Stimulated activated CD8-positive, alpha-beta memory T cell treated with anti-CD3 and anti-CD28 coated beads, Interleukin-7, amount 100 ng/mL, for 4 hours (primary cell): Measurements from ENCODE around the gene MVP.
"Not testable (repeated sequence)": the region's sequence is repeated elsewhere in the genome, so short reads cannot be mapped to it uniquely, and the experiment has no call there.

Experiments used
- DNase-seq, 2 donors: peaks; one replicate each; pipeline ENCODE4 v3.0.0-alpha.2; 2020; ENCODE audit warnings: low read depth in 2 of 2

MVP gene

DNA sequence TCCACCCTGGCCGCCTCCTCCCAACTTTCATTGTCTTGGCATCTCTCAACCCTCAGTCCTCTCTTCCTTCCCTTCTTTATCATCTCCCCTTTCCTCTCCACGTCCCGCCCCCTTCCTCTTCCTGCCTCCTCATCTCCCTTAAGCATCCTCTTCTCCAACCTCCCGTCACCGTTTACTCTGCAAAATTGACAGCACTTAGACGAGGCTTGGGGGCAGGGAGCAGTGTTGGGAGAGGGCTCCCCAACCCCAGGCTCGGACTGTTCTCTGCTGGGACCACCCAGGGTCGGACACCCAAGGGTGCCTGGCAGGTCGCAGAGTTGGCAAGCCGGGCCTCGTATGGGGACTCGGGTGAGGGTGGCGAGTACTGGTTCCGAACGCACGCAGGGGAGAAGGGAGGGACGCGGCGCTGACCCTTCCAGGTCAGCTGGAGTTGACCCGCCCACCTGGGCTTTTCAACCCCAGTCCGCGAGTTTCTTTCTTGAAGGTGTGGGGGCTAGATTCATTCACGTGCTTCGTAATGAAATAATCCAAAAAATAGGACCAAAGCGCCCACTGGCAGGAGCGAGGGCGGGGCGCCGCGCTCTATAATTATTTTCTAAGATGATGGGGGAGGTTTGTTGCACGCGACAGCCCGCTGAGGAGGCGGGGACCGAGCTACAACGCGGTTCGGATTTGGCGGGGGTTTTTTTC lies 5.1 kb upstream of the MVP start:
- DNase-seq, result peak in 1 of 2 donors; percentile 52

GRCh38 chr16:29815793-29816693 lies 4.2 kb upstream of the MVP start, which contains the start of gene PAGR1:
Gene PAGR1 (plus strand): TSS chr16:29816152. CDS start chr16:29816526, 374 bp downstream.
- DNase-seq, result peak; percentile 97

DNA sequence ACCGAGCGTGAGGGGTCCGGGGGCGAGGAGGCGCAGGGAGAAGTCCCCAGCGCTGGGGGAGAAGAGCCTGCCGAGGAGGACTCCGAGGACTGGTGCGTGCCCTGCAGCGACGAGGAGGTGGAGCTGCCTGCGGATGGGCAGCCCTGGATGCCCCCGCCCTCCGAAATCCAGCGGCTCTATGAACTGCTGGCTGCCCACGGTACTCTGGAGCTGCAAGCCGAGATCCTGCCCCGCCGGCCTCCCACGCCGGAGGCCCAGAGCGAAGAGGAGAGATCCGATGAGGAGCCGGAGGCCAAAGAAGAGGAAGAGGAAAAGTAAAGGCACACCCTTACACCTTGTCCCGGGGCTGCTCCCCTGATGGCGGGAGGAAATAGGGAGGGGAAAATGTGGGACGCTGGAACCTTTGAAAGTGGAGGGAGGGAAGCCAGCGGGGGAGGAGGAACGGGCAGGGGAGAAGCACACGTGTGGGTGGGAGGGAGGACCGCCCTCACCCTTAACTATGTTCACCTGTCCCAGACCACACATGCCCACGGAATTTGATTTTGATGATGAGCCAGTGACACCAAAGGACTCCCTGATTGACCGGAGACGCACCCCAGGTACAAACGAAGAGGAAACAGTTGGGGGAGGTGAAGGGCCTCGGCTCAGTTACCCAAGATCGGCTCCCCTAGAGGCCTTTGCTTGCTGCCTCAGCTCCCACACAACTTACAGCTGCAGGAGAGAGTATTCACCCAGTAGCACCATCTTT lies 3.4 kb upstream of the MVP start:
- DNase-seq, result peak in 1 of 2 donors; percentile 45

DNA sequence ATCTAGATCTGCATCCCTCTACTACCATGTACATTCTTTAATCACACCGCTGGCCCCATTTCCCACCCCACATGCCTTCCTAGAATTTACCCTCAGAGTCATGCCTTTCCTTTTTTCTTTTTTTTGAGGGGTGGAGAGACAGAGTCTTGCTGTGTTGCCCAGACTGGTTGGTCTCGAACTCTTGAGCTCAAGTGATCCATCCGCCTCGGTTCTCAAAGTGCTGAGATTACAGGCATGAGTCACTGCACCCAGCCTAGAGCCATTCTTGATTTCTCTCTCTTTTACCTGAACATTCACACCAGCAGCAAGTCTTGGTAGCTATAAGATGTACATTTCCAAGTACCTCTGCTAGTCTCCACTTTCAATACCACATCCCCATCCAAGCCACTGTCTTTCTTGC lies 2.2 kb upstream of the MVP start:
- DNase-seq, result no peak

DNA sequence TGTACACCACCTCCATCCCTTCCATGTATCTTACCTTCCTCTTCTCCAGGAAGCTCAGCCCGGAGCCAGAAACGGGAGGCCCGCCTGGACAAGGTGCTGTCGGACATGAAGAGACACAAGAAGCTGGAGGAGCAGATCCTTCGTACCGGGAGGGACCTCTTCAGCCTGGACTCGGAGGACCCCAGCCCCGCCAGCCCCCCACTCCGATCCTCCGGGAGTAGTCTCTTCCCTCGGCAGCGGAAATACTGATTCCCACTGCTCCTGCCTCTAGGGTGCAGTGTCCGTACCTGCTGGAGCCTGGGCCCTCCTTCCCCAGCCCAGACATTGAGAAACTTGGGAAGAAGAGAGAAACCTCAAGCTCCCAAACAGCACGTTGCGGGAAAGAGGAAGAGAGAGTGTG lies 756 bp upstream of the MVP start:
- DNase-seq, result no peak

- DNase-seq, result no peak
These were observed 724 bp downstream of the MVP start for GRCh38 chr16:29820730-29821642.

- no peak for DNase-seq
These were observed 1.4 kb downstream of the MVP start for GRCh38 chr16:29821643-29822115.

DNA sequence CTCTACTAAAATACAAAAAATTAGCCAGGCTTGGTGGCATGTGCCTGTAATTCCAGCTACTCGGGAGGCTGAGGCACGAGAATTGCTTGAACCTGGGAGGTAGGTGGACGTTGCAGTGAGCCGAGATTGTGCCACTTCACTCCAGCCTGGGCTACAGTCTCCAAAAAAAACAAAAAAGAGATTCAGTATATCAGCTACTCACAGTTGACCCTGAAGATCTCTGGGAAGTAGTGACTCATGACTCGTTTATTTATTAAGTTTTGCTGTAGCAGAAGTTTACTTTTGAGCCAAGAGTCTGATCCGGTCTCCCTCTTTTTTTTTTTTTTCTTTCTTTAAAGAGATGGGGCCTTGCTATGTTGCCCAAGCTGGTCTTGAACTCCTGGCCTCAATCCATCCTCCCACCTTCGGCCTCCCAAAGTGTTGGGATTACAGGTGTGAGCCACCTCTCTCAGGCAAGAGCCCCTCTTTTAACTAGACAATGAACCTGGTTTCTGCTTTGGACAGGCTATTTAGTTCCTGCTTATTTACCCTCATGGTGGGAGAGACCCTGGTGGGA lies 4.4 kb downstream of the MVP start:
- no peak for DNase-seq

DNA sequence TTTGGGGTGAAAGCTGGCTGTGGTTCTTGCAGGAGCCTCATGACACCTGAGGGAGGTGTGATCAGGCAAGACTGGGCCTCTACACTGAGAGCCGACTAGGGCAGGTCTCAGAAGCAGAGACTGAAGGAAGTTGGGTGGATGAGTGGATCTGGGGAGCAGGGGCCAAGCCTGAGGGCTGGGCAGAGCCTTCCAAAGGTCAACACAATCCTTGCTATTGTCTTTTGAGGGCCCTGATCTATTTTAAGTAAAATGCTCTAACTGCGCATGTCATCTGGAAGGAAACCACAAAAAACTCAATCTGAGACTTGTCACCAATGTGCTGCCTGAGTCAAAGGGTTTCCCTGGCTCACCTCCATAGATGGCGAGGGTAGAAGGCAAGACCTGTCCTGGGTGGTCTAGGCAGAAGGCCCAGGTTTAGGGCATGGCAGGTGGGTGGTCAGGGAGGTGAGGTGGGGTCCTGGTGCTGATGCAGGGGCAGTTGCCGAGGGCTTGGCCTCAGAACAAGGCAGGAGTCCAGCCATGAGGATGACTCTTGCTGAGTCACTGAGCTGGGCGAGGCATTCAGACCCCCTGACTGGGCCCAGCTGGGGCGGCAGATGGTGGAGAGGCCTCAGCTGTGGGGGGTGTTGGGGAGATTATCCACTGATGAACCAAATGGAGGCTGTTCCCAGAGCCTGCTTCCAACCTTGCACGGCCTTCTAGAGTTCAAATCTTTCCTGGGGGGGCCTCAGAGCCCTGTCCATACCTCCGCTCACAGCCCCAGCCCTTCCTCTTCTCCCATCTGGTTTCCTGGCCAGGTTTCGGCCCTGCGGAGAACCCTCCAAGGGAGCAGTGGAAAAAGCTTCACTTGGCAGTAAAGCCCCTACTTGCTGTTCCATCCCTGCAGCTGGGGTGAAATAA lies 5.1 kb downstream of the MVP start:
- DNase-seq, result no peak

GRCh38 chr16:29826342-29826695 lies 6.1 kb downstream of the MVP start:
- no peak for DNase-seq

GRCh38 chr16:29830774-29831173 lies 10.5 kb downstream of the MVP start:
- no peak for DNase-seq

GRCh38 chr16:29831490-29831889 lies 11.2 kb downstream of the MVP start:
- no peak for DNase-seq

DNA sequence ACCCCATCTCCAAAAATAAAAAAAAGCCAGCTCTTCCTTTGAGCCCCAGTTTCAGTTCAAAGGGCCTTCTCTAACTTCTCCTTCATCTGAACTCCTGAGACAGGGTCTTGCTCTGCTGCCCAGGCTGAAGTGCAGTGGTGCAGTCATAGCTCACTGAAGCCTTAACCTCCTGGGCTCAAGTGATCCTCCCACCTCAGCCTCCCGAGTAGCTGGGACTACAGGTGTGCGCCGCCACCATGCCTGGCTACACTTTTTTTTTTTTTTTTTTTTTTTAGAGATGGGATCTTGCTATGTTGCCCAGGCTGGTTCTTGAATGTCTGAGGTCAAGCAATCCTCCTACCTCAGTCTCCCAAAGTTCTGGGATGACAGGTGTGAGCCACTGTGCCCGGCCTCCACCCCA lies 13.0 kb downstream of the MVP start:
- not testable (repeated sequence) for DNase-seq

- DNase-seq, result no peak
These were observed 13.8 kb downstream of the MVP start for GRCh38 chr16:29834079-29834478.

DNA sequence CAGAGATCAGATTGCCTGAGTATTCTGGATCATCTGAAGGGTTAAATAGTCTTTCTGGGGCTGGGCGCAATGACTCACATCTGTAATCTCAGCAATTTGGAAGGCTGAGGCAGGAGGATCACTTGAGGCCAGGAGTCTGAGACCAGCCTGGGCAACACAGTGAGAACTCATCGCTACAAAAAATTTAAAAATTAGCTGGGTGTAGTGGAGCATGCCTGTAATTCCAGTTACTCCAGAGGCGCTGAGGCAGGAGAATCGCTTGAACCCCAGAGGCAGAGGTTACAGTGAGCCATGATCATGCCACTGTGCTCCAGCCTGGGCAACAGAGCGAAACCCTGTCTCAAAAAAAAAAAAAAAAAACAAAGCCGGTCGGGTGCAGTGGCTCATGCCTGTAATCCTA lies 15.7 kb downstream of the MVP start:
- no peak for DNase-seq

- no peak for DNase-seq
These were observed 16.4 kb downstream of the MVP start for GRCh38 chr16:29836623-29837022.

- no peak for DNase-seq
These were observed 17.6 kb downstream of the MVP start for GRCh38 chr16:29837841-29838240.

DNA sequence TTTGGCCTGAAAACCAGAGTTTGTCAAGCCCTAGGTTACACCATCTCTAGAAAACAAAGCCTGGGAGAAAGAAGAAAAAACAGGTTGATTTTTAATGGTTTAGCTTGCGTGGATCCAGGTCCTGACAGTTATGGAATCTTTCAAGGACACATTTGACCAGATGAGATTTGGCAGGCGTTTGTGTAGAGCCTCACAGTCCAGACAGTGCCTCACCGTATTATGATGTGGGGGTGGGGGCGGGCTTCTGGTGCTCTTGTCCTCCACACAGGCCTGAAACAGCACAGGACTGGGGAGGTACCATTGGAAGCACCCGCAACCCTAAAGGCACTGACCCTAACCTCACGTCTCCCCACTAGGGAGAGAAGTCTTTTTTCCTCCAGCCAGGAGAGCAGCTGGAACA lies 19.6 kb downstream of the MVP start:
- no peak for DNase-seq

GRCh38 chr16:29840240-29840639 lies 20.0 kb downstream of the MVP start:
- no peak for DNase-seq

DNA sequence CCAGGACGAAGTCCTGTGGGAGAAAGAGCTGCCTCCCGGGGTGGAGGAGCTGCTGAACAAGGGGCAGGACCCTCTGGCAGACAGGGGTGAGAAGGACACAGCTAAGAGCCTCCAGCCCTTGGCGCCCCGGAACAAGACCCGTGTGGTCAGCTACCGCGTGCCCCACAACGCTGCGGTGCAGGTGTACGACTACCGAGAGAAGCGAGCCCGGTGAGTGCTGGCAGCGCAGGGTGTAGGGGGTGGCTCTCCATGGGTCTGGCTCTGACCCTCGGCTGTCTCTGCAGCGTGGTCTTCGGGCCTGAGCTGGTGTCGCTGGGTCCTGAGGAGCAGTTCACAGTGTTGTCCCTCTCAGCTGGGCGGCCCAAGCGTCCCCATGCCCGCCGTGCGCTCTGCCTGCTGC lies 21.4 kb downstream of the MVP start:
- DNase-seq, result no peak
